ENCODE results near the gene PYGB.

PYGB gene

GRCh38 chr20:25247956-25248785 is at the start of gene PYGB:
Gene PYGB, plus strand, starts transcription at chr20:25248085. Its CDS starts 94 bp downstream, at chr20:25248179.
- peak; percentile 72 to 77 for ATAC-seq

GRCh38 chr20:25198663-25199383 is 49.1 kb upstream of the PYGB start:
- ATAC-seq: no peak

- ATAC-seq: no peak
These were observed 48.2 kb upstream of the PYGB start for GRCh38 chr20:25199473-25200260.

- ATAC-seq: no peak
These were observed 44.8 kb upstream of the PYGB start for GRCh38 chr20:25203089-25203488.

- no peak for ATAC-seq
These were observed 44.0 kb upstream of the PYGB start for GRCh38 chr20:25203871-25204320.

GRCh38 chr20:25204550-25205276 is 43.2 kb upstream of the PYGB start:
- no peak for ATAC-seq

GRCh38 chr20:25205277-25206062 is 42.4 kb upstream of the PYGB start:
- no peak for ATAC-seq

- no peak for ATAC-seq
These were observed 41.9 kb upstream of the PYGB start for GRCh38 chr20:25206063-25206403.

- no peak for ATAC-seq
These were observed 41.3 kb upstream of the PYGB start for GRCh38 chr20:25206548-25206947.

- no peak for ATAC-seq
These were observed 40.5 kb upstream of the PYGB start for GRCh38 chr20:25207149-25207959.

GRCh38 chr20:25207960-25208534 is 39.8 kb upstream of the PYGB start:
- ATAC-seq: no peak

- ATAC-seq: no peak
These were observed 38.5 kb upstream of the PYGB start for GRCh38 chr20:25209400-25209799.

- ATAC-seq: no peak
These were observed 38.0 kb upstream of the PYGB start for GRCh38 chr20:25209911-25210310.

- ATAC-seq: no peak
These were observed 36.6 kb upstream of the PYGB start for GRCh38 chr20:25211273-25211672.

GRCh38 chr20:25212242-25212641 is 35.6 kb upstream of the PYGB start:
- no peak for ATAC-seq

GRCh38 chr20:25213566-25214425 is 34.1 kb upstream of the PYGB start:
- no peak for ATAC-seq

GRCh38 chr20:25214426-25214790 is 33.5 kb upstream of the PYGB start:
- ATAC-seq: no peak

GRCh38 chr20:25214819-25215218 is 33.1 kb upstream of the PYGB start:
- ATAC-seq: no peak

- ATAC-seq: no peak
These were observed 32.4 kb upstream of the PYGB start for GRCh38 chr20:25215521-25215920.

Data from activated CD4-positive, CD25-positive, alpha-beta regulatory T cell treated with anti-CD3 and anti-CD28 coated beads, Interleukin-2, amount 50 U/mL, for 24 hours (primary cell).